ENCODE measurements around the gene INSR. TPM values are rescaled to one million over a fixed set of nuclear protein-coding genes. Genes with fewer than 3 reads are reported as not detected.

The INSR gene
- total and polyA plus RNA-seq, 2 of the 8 experiments (the other 6 are each of a cell fraction or from before 2014, with no cell fraction given), result 13.1 to 48.7 TPM

DNA sequence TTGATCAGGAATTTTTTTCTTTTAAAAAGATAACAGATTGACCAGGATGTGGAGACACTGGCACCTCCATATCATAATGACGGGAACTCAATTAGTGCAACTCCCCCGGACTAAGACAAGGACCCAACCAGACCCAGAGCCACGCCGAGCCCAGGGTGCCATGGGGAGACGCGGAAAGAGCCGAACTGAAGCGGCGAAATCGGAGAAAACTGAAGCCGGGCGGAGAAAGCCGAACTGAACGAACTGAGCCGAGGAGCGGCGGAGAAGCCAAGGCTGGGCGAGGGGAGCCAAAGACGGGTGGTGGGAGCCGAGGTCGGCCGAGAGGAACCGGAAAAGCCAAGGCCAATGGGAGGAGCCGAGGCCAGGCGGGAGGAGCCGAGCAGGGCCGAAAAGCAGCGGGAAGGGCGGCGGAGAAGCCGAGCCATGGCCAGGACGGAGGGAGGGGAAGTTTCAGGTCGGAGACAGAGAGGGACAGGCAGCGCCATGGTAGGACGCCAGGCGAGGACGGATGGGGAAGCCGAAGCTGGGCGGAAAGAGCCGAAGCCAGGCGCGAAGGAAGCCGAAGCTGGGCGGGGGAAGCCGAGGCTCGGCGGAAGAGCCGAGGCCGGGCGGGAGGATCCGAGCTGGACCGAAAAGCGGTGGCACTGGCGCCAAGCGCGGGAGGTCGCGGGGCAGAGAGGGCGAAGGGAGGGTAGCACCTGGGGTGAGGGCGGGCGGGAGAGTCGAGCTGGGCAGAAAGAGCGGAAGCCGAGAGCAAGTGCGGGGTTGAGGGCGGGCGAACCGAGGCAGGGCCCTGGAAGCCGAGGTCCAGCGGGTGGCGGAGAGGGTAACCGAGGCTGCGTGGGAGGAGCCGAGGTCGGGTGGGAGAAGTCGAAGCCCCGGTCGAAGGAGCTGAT, 195.3 kb downstream of the INSR start (continued):
- TF ChIP-seq SAP30 (IDR thresholded peaks at IDR 0.05; ENCODE audit: insufficient read depth, insufficient replicate concordance, low read length) (no peak), HDAC6 (IDR thresholded peaks at IDR 0.05; ENCODE audit: low read depth, low read length) (no peak), NANOG (IDR thresholded peaks at IDR 0.05; ENCODE audit: insufficient read depth, low read depth, low read length, poor library complexity, severe bottlenecking) (no peak), CHD1 (IDR thresholded peaks at IDR 0.05; ENCODE audit: low read depth, low read length) (no peak), RAD21 (IDR thresholded peaks at IDR 0.05 in 1 of 2, conservative IDR thresholded peaks at IDR 0.05 in 1 of 2; ENCODE audit: low read depth in 2 of 2, low read length in 2 of 2) (no peak), BACH1 (IDR thresholded peaks at IDR 0.05; ENCODE audit: low read length) (no peak), KDM1A (IDR thresholded peaks at IDR 0.05; ENCODE audit: borderline replicate concordance, low read length) (no peak), HDAC2 (IDR thresholded peaks at IDR 0.05; ENCODE audit: borderline replicate concordance in 1 of 2, low read depth in 2 of 2, low read length in 2 of 2) (no peak), EGR1 (IDR thresholded peaks at IDR 0.05; ENCODE audit: borderline replicate concordance, low read depth, low read length) (peak; percentile 65; the same call in 1 of the 2 replicates)

All from H1 (cell line).